ENCODE measurements around the gene SOHLH2.

The SOHLH2 gene, protein sequence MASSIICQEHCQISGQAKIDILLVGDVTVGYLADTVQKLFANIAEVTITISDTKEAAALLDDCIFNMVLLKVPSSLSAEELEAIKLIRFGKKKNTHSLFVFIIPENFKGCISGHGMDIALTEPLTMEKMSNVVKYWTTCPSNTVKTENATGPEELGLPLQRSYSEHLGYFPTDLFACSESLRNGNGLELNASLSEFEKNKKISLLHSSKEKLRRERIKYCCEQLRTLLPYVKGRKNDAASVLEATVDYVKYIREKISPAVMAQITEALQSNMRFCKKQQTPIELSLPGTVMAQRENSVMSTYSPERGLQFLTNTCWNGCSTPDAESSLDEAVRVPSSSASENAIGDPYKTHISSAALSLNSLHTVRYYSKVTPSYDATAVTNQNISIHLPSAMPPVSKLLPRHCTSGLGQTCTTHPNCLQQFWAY

DNA sequence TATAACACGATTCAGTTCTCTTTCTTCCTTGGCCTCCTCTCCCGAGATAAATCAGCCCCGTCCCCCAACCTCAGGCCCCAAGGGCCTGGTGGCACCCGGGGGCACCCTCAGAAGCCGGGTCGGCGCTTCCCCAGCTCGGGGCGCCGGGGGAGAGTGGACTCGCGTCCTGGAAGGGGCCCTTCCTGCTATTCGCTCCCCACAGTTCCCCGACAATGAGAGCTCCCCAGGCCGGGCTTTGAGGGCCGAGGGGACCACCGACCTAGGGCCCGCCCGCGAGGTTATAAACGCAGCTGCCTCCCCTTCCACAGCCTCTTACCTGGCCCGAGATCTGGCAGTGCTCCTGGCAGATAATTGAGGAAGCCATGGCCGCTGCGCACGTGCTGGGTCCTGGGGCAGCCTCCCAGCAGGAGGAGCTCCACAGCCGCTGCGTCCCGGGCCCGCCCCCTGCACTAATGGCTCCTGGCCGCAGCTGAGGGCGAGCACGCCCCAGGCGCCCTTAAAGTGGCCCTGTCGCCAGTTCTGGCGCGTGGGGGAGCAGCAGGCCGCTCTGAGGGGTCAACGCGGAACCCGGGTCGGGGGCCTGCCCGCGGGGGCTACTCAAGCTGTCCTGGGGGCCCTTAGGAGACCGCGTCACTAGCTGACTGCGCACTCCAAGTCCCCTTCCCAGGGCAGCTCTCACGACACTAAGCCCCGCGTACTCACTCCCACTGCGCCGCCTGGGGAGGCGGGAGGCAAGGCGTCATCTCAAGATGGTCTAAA, at the start of gene SOHLH2:
Gene SOHLH2 (minus strand): TSS at position 394 of the 759 bp plus-strand sequence. CDS start 30 bp downstream, at position 364.
- TF ChIP-seq, protein P1, sequence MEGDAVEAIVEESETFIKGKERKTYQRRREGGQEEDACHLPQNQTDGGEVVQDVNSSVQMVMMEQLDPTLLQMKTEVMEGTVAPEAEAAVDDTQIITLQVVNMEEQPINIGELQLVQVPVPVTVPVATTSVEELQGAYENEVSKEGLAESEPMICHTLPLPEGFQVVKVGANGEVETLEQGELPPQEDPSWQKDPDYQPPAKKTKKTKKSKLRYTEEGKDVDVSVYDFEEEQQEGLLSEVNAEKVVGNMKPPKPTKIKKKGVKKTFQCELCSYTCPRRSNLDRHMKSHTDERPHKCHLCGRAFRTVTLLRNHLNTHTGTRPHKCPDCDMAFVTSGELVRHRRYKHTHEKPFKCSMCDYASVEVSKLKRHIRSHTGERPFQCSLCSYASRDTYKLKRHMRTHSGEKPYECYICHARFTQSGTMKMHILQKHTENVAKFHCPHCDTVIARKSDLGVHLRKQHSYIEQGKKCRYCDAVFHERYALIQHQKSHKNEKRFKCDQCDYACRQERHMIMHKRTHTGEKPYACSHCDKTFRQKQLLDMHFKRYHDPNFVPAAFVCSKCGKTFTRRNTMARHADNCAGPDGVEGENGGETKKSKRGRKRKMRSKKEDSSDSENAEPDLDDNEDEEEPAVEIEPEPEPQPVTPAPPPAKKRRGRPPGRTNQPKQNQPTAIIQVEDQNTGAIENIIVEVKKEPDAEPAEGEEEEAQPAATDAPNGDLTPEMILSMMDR (IDR thresholded peaks at IDR 0.05; ENCODE audit: extremely low read depth, missing control alignments): no peak
- DNase-seq (ENCODE audit: low spot score): no peak

DNA sequence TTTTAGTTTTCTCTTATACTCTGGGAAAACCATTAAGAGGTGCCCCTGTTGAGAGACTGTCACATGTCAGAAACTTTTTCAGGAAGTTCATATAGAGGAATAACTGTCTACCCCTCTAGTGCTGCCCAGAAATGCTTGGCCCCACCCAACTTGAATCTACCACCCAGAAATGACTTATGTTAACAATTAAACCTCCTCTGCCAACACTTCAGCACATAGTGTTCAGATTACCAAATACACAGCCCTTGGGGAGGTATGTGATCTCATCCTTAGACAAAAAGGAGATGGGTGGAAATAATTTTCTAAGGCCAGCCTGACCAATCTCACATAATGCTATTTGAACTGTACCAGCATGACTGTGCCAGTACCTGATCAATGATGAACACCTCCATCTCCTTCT, 47.6 kb upstream of the SOHLH2 start:
- DNase-seq (ENCODE audit: low spot score): no peak
- TF ChIP-seq, protein P1 (IDR thresholded peaks at IDR 0.05; ENCODE audit: extremely low read depth, missing control alignments): no peak

DNA sequence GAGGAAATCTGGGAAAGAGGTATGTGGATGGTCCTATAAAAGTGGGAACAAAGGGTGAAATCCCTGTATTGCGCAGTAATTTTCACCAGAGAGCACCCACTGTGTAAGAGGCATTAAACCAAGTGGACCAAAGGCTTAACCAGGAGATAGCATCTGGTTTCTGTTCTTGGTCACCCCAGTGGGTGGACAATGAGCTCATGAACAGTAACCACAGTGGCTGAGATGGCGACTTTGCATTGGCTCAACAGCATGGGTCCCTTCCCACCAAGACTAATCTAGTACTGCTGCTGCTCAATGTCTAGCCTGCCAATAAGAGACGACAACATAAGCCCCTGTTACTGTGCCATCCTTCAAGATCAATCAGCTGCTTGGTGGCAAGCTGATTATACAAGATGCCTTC, 46.7 kb upstream of the SOHLH2 start:
- TF ChIP-seq, protein P1 (IDR thresholded peaks at IDR 0.05; ENCODE audit: extremely low read depth, missing control alignments): no peak
- no peak for DNase-seq (ENCODE audit: low spot score)

DNA sequence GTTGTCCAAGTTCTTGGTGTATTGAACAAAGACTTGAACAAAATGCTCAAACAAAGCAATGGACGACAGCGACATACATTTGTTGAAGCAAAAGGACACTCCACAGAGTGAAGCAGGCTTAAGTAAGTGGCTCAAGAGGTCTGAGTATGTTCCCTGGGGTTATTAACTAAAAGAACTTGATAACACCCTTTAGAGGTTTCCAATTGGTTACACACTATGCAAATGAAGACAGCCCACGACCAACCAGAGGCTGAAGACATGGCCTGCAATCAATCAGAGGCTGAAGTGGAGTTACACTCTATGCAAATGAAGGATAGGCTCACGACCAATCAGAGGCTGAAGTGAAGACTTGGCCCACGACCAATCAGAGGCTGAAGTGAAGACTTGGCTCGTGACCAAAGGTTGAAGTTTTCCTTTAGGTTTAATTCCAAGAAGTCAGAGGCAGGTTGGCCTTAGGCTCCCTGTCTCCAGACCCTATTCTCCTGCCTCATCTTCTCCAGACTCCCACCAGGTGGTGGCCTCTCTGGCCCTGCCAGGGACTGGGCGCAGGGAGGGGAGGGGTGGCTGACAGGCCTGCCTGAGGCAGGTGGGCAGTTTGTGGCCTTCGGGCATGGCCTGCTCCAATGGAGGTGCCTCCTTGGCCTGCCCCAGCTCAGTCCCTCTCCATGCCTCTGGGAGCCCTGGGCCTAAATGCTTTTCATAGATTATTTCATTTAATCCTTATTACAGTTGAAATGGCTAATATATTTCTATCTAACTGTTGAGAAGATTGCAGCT, 45.2 kb upstream of the SOHLH2 start:
- DNase-seq (ENCODE audit: low spot score): no peak

DNA sequence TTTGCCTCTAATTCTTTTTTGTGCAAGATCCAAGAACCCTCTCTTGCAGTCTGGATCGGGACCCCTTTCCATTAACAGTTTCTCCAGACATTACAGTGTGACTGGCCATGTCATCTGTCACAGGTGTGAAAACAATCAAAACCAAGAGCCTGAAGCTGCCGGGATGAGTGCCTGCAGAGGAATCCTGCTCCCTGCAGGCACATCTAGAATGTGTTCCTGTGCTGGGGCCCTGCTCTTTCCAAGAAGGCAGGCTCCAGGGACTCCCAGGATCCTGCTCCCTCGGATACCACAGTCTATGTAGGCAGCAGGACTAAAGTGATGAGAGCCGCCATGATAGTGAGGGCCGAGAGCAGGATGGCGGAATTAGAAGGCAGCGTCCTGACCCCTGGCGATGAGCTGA, 44.5 kb upstream of the SOHLH2 start:
- no peak for DNase-seq (ENCODE audit: low spot score)

More for the DNA sequence above, 45.2 kb upstream of the SOHLH2 start:
- TF ChIP-seq, protein P1 (IDR thresholded peaks at IDR 0.05; ENCODE audit: extremely low read depth, missing control alignments): no peak

DNA sequence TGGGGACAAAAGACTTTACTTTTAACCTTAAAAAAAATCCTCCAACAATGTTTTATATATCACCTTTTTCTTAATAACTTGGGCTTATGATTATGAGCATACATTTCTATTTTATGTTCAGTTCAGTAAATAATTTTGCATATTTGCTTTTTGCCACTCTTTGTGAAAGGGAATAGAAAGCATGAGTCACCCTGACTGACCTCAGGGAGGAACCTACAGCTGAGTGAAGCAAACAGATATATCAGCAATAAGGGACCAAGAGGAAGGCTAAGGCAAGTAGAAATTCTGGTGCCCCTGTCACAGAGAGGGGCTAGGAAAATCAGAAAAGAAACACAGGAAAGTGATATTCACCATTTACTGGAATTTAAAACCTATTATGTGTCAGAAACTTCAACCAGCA, 37.2 kb upstream of the SOHLH2 start:
- no peak for DNase-seq (ENCODE audit: low spot score)
- TF ChIP-seq, protein P1 (IDR thresholded peaks at IDR 0.05; ENCODE audit: extremely low read depth, missing control alignments): no peak

More for the DNA sequence above, 44.5 kb upstream of the SOHLH2 start:
- TF ChIP-seq, protein P1 (IDR thresholded peaks at IDR 0.05; ENCODE audit: extremely low read depth, missing control alignments): no peak
